SIG-M5 treated with dmso at 0.1 percent for 504 hours (cell line): ENCODE results near the gene TMEM240.
A peak's percentile ranks its signal among the peaks of the same experiment; 100 is the strongest.
"Not testable (repeated sequence)": the region's sequence is repeated elsewhere in the genome, so short reads cannot be mapped to it uniquely, and the experiment has no call there.

Experiments
- DNase-seq: peaks from one replicate; lab custom pipeline; 2025; ENCODE audit not compliant: unreplicated experiment; lab: John Stamatoyannopoulos, UW

The TMEM240 gene

DNA sequence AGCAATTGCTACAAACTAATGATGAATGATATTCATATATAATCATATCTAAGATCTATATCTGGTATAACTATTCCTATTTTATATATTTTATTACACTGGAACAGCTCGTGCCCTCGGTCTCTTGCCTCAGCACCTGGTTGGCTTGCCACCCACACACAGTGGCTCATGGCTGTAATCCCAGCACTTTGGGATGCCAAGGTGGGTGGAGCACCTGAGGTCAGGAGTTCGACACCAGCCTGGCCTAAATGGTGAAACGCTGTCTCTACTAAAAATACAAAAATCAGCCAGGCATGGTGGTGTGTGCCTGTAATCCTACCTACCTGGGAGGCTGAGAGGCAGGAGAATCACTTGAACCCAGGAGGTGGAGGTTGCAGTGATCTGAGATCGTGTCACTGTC, 34.6 kb downstream of the TMEM240 start:
- not testable (repeated sequence) for DNase-seq

- peak; percentile 45 for DNase-seq
Observed at GRCh38 chr1:1505366-1505798, 35.0 kb downstream of the TMEM240 start.

- DNase-seq: peak; percentile 58
Observed at GRCh38 chr1:1504777-1505365, 35.6 kb downstream of the TMEM240 start.

GRCh38 chr1:1495461-1495975, 44.9 kb downstream of the TMEM240 start:
- not testable (repeated sequence) for DNase-seq

GRCh38 chr1:1494311-1494710, 46.1 kb downstream of the TMEM240 start:
- not testable (repeated sequence) for DNase-seq

DNA sequence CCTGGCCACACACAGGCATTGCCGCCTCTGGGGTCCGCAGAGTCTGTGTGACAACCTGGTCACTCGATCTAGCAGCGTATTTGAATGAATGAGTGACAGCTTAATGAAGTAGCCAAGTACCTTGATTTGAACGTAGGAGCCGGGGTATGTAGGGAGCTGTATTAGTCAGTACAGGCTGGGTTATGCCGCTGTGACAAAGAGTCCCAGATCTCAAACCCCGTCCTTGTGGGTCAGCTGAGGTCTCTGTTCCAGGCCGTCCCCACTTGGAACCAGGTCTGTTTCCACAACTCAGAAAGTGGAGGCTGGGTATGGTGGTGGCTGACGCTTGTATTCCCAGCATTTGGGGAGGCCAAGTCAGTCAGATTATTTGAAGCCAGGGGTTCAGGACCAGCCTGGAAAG, 48.8 kb downstream of the TMEM240 start:
- DNase-seq: no peak

- DNase-seq: no peak
Observed at GRCh38 chr1:1490633-1491230, 49.7 kb downstream of the TMEM240 start.

GRCh38 chr1:1489861-1490260, 50.6 kb downstream of the TMEM240 start:
- no peak for DNase-seq

GRCh38 chr1:1489231-1489630, 51.2 kb downstream of the TMEM240 start:
- no peak for DNase-seq

- DNase-seq: no peak
Observed at GRCh38 chr1:1487701-1488100, 52.7 kb downstream of the TMEM240 start.

GRCh38 chr1:1485755-1486317, 54.6 kb downstream of the TMEM240 start:
- DNase-seq: not testable (repeated sequence)

DNA sequence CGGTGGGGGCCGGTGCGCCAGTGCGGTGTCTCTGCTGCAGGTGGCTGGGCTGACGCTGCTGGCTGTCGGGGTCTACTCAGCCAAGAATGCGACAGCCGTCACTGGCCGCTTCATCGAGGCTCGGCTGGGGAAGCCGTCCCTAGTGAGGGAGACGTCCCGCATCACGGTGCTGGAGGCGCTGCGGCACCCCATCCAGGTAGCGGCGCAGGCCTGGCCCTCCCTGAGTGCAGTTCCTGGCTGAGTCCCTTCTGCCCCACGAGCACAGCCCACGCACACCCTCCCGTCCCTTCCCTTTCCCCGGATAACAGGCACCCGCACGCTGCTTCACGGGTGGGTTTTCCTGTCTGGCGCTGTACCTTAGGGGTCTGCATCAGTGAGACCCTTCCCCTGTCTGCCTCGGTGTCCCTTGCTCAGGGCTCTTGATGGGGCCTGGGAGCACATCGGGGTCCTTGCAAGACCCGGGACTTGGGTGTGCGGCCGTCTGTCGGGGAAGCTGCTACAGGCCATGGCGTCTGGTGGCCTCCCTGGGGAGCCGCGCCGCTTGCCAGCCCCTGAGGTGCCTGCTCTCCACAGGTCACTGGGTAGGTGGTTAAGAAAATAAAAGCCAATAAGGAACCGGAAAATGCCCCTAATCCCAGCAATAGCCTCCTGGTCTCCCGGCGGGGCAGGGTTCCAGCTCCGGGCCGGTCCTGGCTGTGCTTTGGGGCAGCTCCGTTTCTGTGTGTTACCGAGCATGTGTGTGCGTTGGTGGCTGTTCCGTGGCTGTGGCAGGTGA, 55.3 kb downstream of the TMEM240 start:
- DNase-seq: not testable (repeated sequence)
